Activated T-helper 17 cell treated with anti-CD3 and anti-CD28 coated beads, Interleukin-2, amount 50 U/mL, for 72 hours (primary cell): Measurements from ENCODE around the gene CHTF8. TPM values are rescaled to one million over a fixed set of nuclear protein-coding genes. Genes with fewer than 3 reads are reported as not detected.
"Not testable (repeated sequence)": the region's sequence is repeated elsewhere in the genome, so short reads cannot be mapped to it uniquely, and the experiment has no call there.

Experiments
- ATAC-seq: fragments of 150-1000 bp; cut with Tn5 transposase; replicated peaks from 2 replicates; pipeline ENCODE4 v1.10.0; 2021; ENCODE audit warnings: mild to moderate bottlenecking, moderate library complexity
- H3K27ac Mint-ChIP-seq: one replicate; pipeline ENCODE4 v1.8.0; 2022; ENCODE audit warnings: mixed read lengths
- H3K27me3 Mint-ChIP-seq: one replicate; pipeline ENCODE4 v1.8.0; 2022; ENCODE audit warnings: mixed read lengths
- H3K36me3 Mint-ChIP-seq: one replicate; pipeline ENCODE4 v1.8.0; 2022; ENCODE audit warnings: low read depth, mild to moderate bottlenecking, mixed read lengths
- H3K4me1 Mint-ChIP-seq: one replicate; pipeline ENCODE4 v1.8.0; 2022; ENCODE audit warnings: mixed read lengths
- H3K4me3 Mint-ChIP-seq: one replicate; pipeline ENCODE4 v1.8.0; 2022; ENCODE audit warnings: mild to moderate bottlenecking, mixed read lengths
- H3K9me3 Mint-ChIP-seq: one replicate; pipeline ENCODE4 v1.8.0; 2022; ENCODE audit warnings: mixed read lengths
- total RNA-seq, 2 donors: library from RNA; stranded (reverse); gene quantifications; one replicate each; pipeline ENCODE4 v1.2.3, GENCODE V29; 2022

CHTF8 gene
- total RNA-seq, 2 donors from 2014 or later: 103 to 129 TPM

DNA sequence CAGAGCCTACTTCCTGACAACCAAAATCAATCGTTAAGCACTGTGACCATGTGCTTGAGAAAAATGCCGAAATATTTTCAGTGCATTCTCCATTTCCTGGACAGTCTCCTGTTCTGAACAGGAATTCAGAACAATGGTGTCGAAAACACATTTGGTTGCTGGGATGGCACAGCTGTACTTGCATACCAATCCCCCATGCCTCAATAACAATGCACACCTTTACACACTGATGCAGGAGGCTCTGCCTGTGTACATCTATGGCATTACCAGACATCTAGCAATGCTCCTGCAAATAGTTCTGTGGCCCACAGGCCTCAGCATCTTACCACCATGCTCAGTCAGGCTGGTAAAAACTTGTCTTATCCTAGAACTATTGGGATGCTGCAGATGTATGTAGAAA, 6.2 kb downstream of the CHTF8 start:
- no peak for ATAC-seq
- Mint-ChIP-seq H3K4me1 (peaks cover 23% of the 10 kb centered on the region), H3K4me3 (no peak overlapping the region), H3K9me3 (no peaks in the 10 kb centered on the region), H3K36me3 (peaks cover 61% of the 10 kb centered on the region), H3K27me3 (no peaks in the 10 kb centered on the region), H3K27ac (peak overlapping the region; percentile 62)

DNA sequence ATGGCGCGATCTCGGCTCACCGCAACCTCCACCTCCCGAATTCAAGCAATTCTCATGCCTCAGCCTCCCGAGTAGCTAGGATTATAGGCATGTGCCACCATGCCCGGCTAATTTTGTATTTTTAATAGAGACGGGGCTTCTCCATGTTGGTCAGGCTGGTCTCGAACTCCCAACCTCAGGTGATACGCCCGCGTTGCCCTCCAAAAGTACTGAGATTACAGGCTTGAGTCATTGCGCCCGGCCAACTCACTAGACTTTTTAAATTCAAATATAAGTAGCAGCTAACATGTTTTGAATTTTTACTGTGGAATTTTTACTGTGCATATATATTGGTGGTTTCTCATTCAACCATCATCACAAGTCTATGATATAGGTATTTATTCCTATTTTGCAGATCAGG, 7.4 kb downstream of the CHTF8 start:
- not testable (repeated sequence) for H3K9me3 Mint-ChIP-seq, H3K4me3 Mint-ChIP-seq, ATAC-seq, H3K27ac Mint-ChIP-seq, H3K27me3 Mint-ChIP-seq
- Mint-ChIP-seq H3K36me3 (peaks cover 63% of the 10 kb centered on the region), H3K4me1 (peaks cover 20% of the 10 kb centered on the region)

DNA sequence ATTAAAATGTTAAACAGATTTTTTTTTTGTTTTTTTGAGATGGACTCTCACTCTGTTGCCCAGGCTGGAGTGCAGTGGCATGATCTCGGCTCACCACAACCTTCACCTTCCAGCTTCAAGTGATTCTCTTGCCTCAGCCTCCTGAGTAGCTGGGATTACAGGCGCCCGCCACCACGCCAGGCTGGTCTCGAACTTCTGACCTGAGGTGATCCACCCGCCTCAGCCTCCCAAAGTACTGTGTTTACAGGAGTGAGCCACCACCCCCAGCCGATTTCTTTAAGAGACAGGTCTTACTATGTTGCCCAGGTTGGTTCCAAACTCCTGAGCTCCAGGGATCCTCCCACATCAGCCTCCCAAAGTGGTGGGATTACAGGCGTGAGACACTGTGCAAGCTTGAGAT, 8.0 kb downstream of the CHTF8 start:
- not testable (repeated sequence) for H3K4me3 Mint-ChIP-seq, H3K27ac Mint-ChIP-seq, H3K9me3 Mint-ChIP-seq, H3K27me3 Mint-ChIP-seq, ATAC-seq
- Mint-ChIP-seq H3K36me3 (peaks cover 63% of the 10 kb centered on the region), H3K4me1 (peaks cover 16% of the 10 kb centered on the region)

DNA sequence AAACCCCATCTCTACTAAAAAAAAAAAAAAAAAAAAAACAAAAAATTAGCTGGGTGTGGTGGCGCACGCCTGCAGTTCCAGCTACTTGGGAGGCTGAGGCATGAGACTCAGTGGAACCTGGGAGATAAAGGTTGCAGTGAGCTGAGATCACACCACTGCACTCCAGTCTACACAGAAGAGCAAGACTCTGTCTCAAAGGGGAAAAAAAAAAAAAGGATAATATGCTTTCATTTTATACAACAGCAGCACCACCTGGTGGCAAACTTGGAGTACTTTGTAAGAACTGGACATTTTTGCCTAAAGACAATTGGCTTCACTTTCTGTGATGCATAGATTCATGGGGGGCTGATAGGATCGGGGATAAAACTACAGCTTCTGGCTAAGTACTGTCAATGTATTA, 8.5 kb downstream of the CHTF8 start:
- peak; percentile 37 for ATAC-seq
- Mint-ChIP-seq H3K4me1 (peaks cover 15% of the 10 kb centered on the region), H3K36me3 (peaks cover 64% of the 10 kb centered on the region), H3K27me3 (no peaks in the 10 kb centered on the region), H3K27ac (no peak overlapping the region), H3K4me3 (no peak overlapping the region), H3K9me3 (no peaks in the 10 kb centered on the region)

DNA sequence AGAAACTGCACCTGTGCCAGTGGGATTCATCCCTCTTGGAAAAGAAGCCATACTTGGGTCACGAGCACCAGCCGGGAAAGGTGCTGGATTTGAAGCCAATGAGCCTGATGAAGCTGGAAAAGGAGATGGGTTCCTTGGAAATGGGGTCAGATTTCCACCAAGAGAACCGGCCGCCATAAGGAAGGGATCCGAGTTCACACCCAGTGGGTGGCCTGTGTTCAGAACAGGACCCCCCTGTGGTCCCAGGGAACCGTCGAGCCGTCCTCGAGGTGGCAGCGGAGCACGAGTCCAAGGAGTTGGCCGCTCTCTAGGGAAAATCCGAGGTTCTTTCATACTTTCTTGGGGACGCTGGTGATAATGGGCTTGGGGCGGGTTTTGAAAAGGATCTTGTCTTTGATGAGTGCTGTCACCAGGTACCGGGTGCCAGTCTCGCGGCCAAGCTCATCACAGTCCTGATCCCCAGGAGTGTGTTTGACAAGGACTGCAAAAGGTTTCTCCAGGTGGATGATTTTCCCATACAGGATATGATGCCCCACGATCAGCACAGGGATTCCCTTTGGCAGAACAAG, 12.2 kb downstream of the CHTF8 start:
- H3K36me3 Mint-ChIP-seq: peaks cover 73% of the 10 kb centered on the region
- H3K27me3 Mint-ChIP-seq: no peaks in the 10 kb centered on the region
- H3K27ac Mint-ChIP-seq: no peak overlapping the region
- H3K4me1 Mint-ChIP-seq: peaks cover 9% of the 10 kb centered on the region
- H3K4me3 Mint-ChIP-seq: no peak overlapping the region
- ATAC-seq: no peak
- H3K9me3 Mint-ChIP-seq: no peaks in the 10 kb centered on the region

DNA sequence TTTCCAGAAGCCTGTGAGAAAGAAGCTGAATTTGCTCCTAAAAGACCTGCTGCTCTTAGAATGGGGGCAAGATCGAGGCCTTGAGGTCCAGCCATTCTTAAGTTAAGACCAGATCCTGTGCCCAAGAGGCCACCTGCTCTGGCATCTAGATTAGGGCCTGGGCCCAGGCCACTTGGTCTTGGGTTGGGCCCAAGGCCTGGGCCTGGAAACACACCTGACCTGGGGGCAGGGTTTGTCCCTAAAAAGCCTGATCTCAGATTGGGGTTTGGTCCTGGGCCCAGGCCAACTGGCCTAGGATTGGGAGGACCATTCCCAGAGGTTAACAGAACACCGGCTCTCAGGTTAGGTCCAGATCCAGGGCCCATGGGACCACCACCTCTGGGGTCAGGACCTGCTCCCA, 12.9 kb downstream of the CHTF8 start:
- H3K4me1 Mint-ChIP-seq: peaks cover 9% of the 10 kb centered on the region
- H3K9me3 Mint-ChIP-seq: no peaks in the 10 kb centered on the region
- no peak overlapping the region for H3K4me3 Mint-ChIP-seq
- H3K27ac Mint-ChIP-seq: no peak overlapping the region
- H3K36me3 Mint-ChIP-seq: peaks cover 73% of the 10 kb centered on the region
- no peaks in the 10 kb centered on the region for H3K27me3 Mint-ChIP-seq
- no peak for ATAC-seq

DNA sequence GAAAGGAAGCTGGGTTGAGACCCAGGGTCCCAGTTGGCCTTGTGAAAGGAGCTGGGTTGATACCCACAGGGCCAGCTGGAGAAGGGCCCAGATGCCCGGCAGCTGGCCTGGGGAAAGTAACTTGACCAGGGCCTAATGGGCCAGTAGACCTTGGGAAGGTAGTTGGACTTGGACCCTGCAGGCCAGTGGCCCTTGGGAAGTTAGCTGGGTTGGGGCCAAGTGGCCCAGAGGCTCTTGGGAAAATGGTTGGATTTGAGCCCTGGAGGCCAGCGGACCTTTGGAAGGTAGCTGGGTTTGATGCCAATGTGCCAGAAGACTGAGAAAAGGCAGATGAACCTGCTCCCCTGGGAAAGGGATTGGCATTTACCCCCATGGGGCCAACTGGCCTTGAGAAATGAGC, 13.4 kb downstream of the CHTF8 start:
- Mint-ChIP-seq H3K4me1 (peaks cover 6% of the 10 kb centered on the region), H3K9me3 (no peaks in the 10 kb centered on the region), H3K27me3 (no peaks in the 10 kb centered on the region), H3K4me3 (no peak overlapping the region), H3K36me3 (peaks cover 70% of the 10 kb centered on the region), H3K27ac (no peak overlapping the region)
- ATAC-seq: no peak

DNA sequence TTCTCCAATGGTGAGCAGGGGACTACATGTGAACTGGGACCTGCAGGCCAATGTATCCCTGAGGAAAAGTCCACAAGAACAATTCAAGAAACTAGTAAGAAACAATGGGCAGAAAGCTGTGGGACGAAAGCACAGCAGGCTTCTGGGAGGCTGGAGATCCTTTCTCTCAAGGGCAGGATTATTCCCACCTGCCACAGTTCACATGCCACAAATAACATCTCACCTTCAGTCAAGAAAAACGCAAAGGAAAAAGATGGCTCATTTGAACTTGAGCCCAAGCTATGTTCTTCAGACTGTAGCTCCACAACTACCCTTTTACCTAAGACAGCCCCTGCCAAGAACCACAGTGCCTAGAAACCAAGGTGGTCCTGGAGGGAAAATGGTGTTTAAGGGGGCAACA, 13.9 kb downstream of the CHTF8 start:
- no peak overlapping the region for H3K27ac Mint-ChIP-seq
- no peaks in the 10 kb centered on the region for H3K9me3 Mint-ChIP-seq
- ATAC-seq: no peak
- no peaks in the 10 kb centered on the region for H3K27me3 Mint-ChIP-seq
- H3K4me1 Mint-ChIP-seq: peaks cover 4% of the 10 kb centered on the region
- H3K36me3 Mint-ChIP-seq: peaks cover 68% of the 10 kb centered on the region
- no peak overlapping the region for H3K4me3 Mint-ChIP-seq

DNA sequence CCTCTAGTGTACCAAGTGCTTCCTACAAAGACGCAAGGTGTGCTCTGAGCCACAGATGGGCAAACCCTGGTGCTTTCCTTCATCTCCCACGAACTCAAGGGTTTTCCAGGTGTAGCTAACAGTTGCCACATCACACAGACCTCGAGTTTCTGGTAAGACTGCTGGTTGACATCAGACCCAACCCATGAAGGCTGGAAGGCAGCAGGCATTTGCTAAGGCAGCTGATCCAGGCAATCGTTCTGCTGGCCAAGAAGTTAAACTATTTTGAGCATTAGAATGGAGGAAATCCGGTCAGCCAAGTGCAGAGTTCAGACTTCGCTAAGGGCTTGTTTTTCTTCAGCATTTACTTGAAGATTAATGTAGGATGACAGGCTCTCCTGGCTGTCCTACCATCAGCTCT, 15.5 kb downstream of the CHTF8 start:
- Mint-ChIP-seq H3K9me3 (no peaks in the 10 kb centered on the region), H3K4me1 (peaks cover 4% of the 10 kb centered on the region), H3K27me3 (no peaks in the 10 kb centered on the region), H3K27ac (no peak overlapping the region), H3K36me3 (peaks cover 72% of the 10 kb centered on the region), H3K4me3 (no peak overlapping the region)
- no peak for ATAC-seq

DNA sequence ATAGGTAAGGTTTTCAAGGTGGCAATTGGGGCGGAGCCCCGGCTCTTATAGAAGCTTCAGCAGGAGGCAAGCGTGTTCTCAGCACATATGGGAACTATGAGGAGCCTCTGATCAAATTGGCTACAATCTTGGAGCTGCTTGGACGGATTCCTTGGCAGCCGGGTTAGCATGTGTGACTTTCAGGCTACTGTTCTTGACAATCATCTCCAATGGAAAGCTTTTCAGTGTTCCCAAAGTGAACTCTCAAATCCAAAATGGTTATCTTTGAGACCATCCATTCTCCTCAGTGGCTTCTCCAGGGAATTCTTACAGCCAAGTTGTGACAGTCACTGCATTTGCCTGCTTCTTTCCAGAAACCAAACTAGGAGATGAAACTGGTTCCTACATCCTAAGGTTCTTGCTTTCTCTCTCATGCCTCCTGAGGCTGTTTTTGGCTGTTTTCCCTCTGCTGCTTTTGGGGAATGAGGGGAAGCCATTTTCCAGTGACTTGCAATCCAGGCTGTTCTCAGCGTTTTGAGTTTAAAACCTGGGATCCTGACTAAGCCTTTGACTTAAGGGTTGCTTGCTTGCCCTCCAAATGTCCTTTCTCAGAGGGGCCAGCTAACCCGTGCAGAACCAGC, 16.0 kb downstream of the CHTF8 start:
- Mint-ChIP-seq H3K9me3 (no peaks in the 10 kb centered on the region), H3K27me3 (no peaks in the 10 kb centered on the region), H3K36me3 (peaks cover 71% of the 10 kb centered on the region), H3K4me3 (no peak overlapping the region), H3K4me1 (peaks cover 4% of the 10 kb centered on the region), H3K27ac (no peak overlapping the region)
- ATAC-seq: no peak

DNA sequence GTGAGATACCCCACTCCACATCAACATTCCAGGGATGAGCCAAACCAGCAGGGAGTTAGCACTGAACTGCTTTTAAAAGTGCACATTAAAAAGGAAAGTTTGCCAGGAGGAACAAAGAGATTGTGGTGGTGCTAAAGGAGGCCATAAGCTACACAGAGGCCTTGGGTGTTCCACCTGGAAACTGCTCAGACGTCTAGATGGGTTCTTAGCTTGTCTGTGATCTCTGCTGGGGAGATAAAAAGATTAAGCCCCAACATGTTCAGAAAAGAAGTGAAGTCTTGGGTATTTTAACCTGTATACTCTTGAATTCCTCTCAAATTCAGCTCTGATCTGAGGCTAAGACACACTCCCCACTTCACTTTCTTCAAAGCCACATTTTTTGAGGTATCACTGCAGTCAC, 16.6 kb downstream of the CHTF8 start:
- Mint-ChIP-seq H3K27me3 (no peaks in the 10 kb centered on the region), H3K4me1 (peaks cover 4% of the 10 kb centered on the region), H3K36me3 (peaks cover 66% of the 10 kb centered on the region), H3K4me3 (no peak overlapping the region), H3K27ac (no peak overlapping the region), H3K9me3 (no peaks in the 10 kb centered on the region)
- no peak for ATAC-seq

DNA sequence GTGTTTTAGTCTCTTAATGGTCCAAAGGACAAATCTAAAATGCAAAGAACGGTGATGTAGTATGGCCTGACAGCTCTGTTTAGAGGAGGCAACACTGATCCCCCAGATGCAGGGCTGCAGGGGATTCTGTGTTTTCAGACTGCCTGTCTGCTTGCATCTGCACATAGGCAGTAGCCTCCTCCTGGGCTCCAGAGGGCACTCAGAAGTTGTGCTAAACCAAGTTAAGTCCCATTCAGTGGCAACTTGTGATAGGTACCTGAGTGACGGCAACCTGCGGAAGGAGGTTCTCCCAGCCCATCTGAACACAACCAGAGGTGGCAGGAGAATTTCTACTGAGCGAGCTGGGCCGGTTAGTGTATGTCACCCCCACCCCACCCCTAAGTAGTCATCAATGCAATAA, 17.0 kb downstream of the CHTF8 start:
- Mint-ChIP-seq H3K9me3 (no peaks in the 10 kb centered on the region), H3K4me3 (no peak overlapping the region), H3K36me3 (peaks cover 66% of the 10 kb centered on the region), H3K4me1 (peaks cover 4% of the 10 kb centered on the region), H3K27ac (no peak overlapping the region), H3K27me3 (no peaks in the 10 kb centered on the region)
- ATAC-seq: no peak

DNA sequence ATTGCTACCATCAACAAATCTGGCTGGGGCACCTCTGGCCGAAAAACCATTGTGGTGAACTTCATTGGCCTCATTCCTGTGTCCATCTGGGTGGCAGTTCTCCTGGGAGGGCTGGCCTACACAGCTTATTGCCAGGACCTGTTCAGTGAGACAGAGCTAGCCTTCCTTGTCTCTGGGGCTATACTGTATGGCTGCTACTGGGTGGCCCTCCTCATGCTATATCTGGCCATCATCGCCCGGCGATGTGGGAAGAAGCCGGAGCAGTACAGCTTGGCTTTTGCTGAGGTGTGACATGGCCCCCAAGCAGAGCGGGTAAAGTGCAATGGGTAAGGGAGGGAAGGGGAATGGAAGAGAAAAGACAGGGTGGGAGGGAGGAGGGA, 17.4 kb downstream of the CHTF8 start:
- Mint-ChIP-seq H3K36me3 (peaks cover 64% of the 10 kb centered on the region), H3K9me3 (no peaks in the 10 kb centered on the region), H3K4me1 (peaks cover 4% of the 10 kb centered on the region), H3K27me3 (no peaks in the 10 kb centered on the region), H3K27ac (no peak overlapping the region), H3K4me3 (no peak overlapping the region)
- ATAC-seq: no peak

DNA sequence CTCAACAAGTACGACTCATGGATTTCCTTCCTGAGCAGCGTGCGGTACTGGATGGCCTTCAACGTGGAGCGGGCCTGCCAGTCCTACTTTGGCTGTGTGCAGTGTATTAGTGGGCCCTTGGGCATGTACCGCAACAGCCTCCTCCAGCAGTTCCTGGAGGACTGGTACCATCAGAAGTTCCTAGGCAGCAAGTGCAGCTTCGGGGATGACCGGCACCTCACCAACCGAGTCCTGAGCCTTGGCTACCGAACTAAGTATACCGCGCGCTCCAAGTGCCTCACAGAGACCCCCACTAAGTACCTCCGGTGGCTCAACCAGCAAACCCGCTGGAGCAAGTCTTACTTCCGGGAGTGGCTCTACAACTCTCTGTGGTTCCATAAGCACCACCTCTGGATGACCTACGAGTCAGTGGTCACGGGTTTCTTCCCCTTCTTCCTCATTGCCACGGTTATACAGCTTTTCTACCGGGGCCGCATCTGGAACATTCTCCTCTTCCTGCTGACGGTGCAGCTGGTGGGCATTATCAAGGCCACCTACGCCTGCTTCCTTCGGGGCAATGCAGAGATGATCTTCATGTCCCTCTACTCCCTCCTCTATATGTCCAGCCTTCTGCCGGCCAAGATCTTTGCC, 17.9 kb downstream of the CHTF8 start:
- H3K4me1 Mint-ChIP-seq: peaks cover 4% of the 10 kb centered on the region
- peaks cover 63% of the 10 kb centered on the region for H3K36me3 Mint-ChIP-seq
- H3K27me3 Mint-ChIP-seq: peaks cover 2% of the 10 kb centered on the region
- no peak for ATAC-seq
- H3K9me3 Mint-ChIP-seq: no peaks in the 10 kb centered on the region
- no peak overlapping the region for H3K4me3 Mint-ChIP-seq
- no peak overlapping the region for H3K27ac Mint-ChIP-seq

DNA sequence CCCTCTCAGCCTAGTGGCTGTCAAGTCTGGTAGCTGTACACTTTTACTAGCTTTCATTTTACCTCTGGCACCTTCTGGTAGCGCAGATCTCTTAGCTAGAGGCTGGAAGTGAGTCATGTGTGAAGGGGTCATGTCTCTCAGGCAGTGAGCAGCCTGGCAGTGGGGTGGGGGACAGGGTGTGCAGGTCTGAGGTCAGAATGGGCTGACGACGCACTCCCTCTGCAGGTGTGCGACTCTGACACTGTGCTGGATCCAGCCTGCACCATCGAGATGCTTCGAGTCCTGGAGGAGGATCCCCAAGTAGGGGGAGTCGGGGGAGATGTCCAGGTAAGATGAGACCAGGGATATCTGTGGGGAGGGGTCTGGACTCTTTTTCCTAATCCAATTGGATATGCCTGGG, 19.2 kb downstream of the CHTF8 start:
- Mint-ChIP-seq H3K27me3 (peaks cover 9% of the 10 kb centered on the region), H3K36me3 (peaks cover 54% of the 10 kb centered on the region), H3K27ac (no peak overlapping the region), H3K4me1 (peaks cover 4% of the 10 kb centered on the region), H3K9me3 (no peaks in the 10 kb centered on the region), H3K4me3 (no peak overlapping the region)
- peak; percentile 7 for ATAC-seq
